GM20000 (cell line): ENCODE results near the gene LIPH.
A peak's percentile ranks its signal among the peaks of the same experiment; 100 is the strongest.

ENCODE experiments used
- DNase-seq: peaks from one replicate; pipeline ENCODE4 v3.0.0; 2012; ENCODE audit warnings: low spot score
- TF ChIP-seq, protein P1 (sequence below): IDR thresholded peaks from 2 replicates; pipeline ENCODE4 v1.5.1; 2012; ENCODE audit warnings: mild to moderate bottlenecking, control low read depth; ENCODE audit errors: extremely low read depth, missing control alignments

LIPH gene

DNA sequence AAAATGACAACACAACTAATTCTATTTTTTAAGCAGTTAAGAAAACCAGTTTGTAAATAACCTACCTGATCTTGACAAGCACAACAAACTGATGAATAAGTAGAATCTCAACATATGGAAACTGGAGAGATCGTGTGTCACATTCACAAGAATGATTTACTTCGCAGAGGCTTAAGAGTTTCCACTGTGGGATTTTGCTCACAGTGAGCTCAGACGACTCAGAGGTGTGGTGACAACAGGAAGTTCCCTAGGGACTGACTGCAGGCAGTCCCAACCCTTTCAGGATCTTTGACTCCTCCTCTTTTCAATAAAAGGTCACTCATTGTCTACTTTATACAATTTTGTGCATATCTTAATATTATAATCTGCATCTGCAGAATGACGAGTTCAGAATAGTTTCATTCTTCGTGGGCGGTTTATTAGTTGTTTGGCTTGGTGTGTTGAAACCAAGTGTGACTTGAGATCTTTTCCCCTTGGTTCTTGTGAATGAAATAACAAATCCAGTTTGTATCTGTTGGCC lies at the start of gene LIPH:
TSS of gene LIPH (minus strand) at position 231 of the 520 bp plus-strand sequence. CDS start at position 114, 117 bp downstream.
- peak; percentile 49 for DNase-seq
- TF ChIP-seq, protein P1, sequence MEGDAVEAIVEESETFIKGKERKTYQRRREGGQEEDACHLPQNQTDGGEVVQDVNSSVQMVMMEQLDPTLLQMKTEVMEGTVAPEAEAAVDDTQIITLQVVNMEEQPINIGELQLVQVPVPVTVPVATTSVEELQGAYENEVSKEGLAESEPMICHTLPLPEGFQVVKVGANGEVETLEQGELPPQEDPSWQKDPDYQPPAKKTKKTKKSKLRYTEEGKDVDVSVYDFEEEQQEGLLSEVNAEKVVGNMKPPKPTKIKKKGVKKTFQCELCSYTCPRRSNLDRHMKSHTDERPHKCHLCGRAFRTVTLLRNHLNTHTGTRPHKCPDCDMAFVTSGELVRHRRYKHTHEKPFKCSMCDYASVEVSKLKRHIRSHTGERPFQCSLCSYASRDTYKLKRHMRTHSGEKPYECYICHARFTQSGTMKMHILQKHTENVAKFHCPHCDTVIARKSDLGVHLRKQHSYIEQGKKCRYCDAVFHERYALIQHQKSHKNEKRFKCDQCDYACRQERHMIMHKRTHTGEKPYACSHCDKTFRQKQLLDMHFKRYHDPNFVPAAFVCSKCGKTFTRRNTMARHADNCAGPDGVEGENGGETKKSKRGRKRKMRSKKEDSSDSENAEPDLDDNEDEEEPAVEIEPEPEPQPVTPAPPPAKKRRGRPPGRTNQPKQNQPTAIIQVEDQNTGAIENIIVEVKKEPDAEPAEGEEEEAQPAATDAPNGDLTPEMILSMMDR = no peak

DNA sequence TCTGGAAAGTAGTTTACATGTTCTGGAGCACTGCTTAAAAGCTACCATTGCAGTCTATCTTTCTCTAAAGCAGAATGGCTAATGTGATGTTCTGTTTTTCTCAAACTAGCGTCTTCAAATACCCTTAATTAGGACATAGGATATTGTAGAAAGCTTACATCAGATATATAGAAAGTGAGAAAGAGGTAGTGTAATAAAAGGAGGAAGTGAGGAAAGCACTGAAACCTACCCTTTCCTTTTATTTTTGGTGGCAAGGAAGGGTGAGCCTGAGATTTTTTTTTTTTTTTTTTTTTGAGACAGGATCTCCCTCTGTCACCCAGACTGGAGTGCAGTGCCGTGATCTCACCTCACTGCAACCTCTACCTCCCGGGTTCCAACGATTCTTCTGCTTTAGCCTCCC lies 43.1 kb upstream of the LIPH start:
- DNase-seq = peak; percentile 41
- TF ChIP-seq, protein P1 = no peak

DNA sequence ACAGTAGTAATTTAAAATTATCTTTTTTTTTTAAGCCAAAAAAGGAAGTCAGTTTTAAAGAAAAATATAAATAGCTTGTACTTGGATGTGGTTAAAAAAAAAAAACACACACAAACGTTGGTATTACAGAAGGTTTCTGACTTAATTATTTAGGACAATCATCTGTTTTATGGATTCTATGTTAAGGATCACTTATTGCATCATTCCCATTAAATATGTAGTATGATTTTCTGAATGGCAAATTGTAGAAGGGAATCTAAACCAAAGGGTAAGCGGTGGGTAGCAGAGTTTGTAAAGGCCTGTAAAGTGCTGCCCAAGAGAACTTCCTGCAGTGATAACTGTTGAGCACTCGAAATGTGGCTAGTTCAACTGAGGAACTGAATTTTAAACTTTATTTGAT lies 41.7 kb upstream of the LIPH start:
- TF ChIP-seq, protein P1 = no peak
- no peak for DNase-seq

DNA sequence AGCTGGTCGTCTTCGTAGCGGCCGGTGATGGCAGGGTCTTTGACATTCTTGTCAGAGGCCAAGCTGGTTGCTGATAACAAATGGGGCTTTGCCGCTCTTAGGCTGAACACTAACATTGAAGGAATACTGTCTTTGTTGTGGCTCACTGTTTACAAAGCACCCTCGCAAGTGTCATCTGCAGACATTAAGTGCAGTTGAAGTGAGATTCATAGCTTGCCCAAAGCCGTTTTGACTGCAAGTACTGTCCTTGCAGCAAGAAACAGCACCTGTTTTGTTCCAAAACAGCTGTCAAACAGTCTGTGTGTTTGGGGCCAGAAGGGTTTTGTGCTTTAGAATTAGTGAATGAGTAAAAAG lies 34.3 kb upstream of the LIPH start:
- DNase-seq = no peak
- TF ChIP-seq, protein P1 = no peak

DNA sequence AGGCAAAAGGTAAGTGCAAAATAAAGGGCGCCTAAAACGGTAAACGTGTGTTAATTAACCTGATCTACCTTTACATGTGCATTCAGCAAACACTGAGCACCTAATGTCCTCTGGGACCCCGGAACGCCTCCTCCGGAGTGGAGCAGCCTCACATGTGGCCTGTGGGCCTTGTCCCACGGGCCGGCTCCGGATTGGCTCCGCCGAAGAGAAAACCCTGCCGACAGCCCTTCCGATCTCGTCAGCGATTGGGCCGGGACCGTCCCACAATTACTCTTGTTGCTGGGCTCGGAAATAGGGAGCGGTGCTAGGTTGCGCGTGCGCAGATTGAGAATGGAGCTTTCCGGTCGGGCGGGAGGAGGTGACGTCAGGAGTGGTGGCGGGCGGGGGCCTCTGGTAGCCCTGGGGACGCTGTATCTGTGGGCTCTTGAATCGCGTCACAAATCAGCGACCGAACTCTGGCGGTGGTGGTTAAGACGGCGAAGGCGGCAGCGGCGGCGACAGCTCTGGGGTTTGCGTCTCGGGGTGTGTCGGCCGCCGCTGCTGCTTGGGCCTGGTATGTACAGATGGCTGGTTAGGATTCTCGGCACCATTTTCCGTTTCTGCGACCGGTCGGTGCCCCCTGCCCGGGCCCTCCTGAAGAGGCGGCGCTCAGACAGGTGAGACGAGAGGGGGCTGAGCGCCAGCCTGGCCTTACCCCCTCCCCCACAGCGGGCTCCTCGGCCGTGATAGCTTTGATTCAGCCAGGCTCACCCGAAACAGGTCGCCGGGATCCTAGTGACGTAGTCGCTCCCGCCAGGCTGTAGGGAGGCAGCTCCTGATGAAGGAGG lies 33.7 kb upstream of the LIPH start, which contains the start of gene SENP2:
TSS of gene SENP2 (plus strand) at position 437 of the 827 bp plus-strand sequence. CDS start at position 556, 119 bp downstream.
- peak; percentile 92 for DNase-seq
- TF ChIP-seq, protein P1 = no peak

DNA sequence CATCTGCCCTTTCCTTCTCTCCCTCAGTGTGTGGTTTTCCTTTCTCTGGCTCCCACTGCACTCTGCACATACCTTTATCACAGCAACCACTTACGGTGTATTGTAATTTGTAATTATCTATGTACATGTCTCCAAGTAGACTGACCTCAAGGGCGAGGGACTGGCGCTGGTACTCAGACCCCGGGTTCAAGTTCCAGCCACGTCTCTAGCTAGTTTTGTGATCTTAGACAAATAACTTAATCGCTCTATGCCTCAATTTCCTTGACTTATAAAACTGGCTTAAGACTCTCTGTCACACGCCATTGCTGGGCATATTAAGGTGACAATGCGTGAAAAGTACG lies 33.1 kb upstream of the LIPH start:
- no peak for DNase-seq

DNA sequence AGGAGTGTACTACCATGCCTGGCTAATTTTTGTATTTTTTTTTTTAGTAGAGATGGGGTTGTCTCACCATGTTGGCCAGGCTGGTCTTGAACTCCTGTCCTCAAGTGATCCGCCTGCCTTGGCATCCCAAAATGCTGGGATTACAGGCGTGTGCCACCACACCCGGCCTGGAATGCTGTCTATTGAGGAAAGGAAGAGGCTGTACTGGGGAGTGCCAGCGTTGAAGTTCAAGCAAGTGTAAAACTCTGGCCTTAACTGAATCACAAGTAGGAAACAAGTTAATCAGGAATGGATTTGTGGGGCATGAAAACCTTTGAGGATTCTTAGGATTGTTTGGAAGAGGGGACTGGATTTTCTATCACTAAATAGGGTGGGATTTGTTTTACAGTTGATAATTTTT lies 32.3 kb upstream of the LIPH start:
- DNase-seq = no peak
- TF ChIP-seq, protein P1 = no peak

More for the DNA sequence above, 33.1 kb upstream of the LIPH start:
- TF ChIP-seq, protein P1 = no peak
